ENCODE results near the gene ABCB4.
"Not testable (repeated sequence)": the region's sequence is repeated elsewhere in the genome, so short reads cannot be mapped to it uniquely, and the experiment has no call there.

ABCB4 gene

GRCh38 chr7:87474533-87475358 lies 734 bp downstream of the ABCB4 start:
- no peak for DNase-seq

DNA sequence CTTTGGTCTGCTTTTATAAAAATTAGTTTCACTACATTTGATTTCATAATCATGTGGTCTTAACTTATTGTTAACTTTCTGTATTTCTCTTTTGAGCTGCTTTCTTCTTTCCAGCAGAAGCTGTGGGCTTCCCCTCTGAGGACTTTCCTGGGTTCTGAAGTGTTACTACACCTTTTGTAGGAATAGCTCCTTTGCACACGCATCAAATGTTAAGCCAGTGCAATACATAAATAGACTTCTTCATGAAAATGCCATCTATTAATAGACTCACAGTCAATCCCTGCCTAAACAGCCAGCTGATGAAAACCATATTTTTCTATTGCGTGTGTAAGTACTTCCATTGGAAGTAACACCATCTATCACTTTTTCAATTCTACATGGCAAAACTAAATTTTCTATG lies 1.5 kb downstream of the ABCB4 start:
- DNase-seq: no peak

- DNase-seq: no peak
Measured at GRCh38 chr7:87473192-87473591, 2.3 kb downstream of the ABCB4 start.

DNA sequence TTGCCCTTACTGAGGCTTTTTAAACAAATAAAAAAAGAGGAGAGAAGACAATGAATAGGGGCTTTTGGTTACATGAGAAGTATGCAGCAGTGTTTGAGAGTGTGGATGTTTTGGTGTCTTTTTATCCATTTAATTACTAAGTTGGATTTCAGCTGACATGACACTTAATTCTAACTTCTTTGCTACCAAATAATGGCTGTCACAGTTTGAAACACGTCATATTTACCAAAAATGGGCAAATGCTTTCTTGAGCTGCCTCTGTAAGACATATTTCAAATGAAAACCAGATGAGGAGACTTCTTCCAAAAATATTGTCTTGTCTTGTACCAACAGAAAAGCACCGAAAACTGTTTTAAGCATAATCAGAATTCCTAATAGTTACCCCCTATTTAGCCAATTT lies 4.0 kb downstream of the ABCB4 start:
- no peak for DNase-seq

DNA sequence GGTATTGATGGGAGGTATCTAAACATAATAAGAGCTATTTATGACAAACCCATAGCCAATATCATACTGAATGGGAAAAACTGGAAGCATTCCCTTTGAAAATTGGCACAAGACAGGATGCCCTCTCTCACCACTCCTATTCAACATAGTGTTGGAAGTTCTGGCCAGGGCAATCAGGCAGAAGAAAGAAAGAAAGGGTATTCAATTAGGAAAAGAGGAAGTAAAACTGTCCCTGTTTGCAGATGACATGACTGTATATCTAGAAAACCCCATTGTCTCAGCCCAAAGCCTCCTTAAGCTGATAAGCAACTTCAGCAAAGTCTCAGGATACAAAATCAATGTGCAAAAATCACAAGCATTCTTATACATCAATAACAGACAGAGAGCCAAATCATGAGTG lies 6.3 kb downstream of the ABCB4 start:
- not testable (repeated sequence) for DNase-seq

GRCh38 chr7:87465534-87465880 lies 10.0 kb downstream of the ABCB4 start:
- DNase-seq: not testable (repeated sequence)

GRCh38 chr7:87464830-87465533 lies 10.5 kb downstream of the ABCB4 start:
- DNase-seq: not testable (repeated sequence)

DNA sequence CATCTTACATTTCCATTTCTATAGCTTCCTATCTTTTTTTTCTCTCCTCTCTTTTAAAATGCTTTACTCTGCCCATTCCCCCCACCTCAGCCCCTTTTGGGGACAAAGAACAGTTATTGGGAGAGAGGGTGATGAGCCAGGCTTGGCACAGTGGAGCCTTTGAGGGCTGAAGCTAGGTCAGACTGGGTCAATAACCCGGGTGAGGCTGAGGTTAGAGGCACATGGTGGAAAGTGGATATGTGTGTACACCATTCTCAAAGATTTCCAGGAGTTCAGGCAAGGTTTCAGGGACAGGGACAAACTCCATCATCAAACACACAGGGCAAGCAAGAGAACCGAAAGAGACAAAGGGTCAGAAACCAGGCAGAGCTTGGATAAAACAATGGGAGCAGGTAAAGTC lies 11.5 kb downstream of the ABCB4 start:
- no peak for DNase-seq

- not testable (repeated sequence) for DNase-seq
Measured at GRCh38 chr7:87460444-87460843, 15.0 kb downstream of the ABCB4 start.

- DNase-seq: no peak
Measured at GRCh38 chr7:87459941-87460340, 15.5 kb downstream of the ABCB4 start.

- DNase-seq: no peak
Measured at GRCh38 chr7:87458148-87458547, 17.3 kb downstream of the ABCB4 start.

DNA sequence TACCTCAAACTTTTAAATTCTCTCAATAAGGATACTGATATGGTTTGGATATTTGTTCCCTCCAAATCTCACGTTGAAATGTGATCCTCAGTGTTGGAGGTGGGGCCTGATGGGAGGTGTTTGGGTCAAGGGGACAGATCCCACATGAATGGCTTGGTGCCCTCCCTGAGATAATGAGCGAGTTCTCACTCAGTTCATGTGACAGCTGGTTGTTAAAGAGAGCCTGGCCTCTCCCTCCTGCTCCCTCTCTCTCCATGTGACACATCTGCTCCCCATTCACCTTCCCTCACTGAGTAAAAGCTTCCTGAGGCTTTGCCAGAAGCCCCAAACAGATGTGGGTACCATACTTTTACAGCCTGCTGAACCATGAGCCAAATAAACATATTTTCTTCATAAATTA lies 19.2 kb downstream of the ABCB4 start:
- no peak for DNase-seq

- no peak for DNase-seq
Measured at GRCh38 chr7:87452279-87452678, 23.2 kb downstream of the ABCB4 start.

DNA sequence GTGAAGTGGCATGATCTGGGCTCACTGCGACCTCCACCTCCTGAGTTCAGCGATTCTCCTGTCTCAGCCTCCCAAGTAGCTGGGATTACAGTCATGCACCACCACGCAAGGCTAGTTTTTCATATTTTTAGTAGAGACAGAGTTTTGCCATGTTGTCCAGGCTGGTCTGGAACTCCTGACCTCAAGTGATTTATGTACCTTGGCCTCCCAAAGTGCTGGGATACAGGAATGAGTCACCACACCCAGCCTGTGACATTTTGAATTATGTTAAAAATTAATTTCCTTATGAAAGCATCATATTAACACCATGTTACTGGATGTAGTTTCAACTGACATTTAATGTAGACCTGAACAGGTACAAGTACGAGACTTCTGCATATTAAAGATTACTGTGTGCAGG lies 24.3 kb downstream of the ABCB4 start:
- no peak for DNase-seq

DNA sequence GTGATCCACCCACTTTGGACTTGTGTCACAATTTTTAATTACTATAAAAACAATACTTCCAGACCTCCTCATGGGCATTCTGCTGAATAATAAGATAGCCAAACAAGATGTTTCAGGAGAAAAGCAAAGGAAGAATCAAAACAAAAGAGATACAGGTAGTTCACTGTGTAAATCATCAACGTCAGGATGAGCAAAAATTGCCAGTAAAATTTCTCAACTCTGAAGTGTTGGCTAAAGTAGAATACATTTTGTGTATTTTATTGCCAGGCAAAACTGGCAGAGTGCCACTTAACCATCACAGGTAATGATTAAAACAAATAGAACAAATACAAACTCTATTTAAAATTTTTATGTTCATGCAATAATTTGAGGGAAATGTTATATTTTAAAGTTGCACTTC lies 24.8 kb downstream of the ABCB4 start:
- no peak for DNase-seq

DNA sequence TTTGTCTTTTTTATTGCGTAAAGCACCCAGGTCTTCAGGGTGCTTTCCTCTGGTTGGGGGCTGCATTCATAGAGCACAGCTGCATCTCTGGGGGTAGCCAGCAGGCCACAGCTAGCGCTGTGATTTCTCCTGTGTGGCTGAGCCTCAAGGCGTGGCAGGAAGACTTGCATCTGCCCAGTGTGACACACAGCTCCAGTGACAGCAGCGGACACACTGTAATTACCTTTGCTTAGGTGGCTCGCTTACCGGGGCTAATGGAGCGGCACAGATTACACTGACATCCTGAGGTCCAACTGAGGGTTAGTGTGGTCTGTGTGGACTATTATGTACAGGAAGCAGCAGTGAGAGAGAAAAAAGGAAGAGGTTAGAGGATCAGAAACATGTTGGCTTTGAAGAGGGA lies 27.1 kb downstream of the ABCB4 start:
- DNase-seq: no peak

DNA sequence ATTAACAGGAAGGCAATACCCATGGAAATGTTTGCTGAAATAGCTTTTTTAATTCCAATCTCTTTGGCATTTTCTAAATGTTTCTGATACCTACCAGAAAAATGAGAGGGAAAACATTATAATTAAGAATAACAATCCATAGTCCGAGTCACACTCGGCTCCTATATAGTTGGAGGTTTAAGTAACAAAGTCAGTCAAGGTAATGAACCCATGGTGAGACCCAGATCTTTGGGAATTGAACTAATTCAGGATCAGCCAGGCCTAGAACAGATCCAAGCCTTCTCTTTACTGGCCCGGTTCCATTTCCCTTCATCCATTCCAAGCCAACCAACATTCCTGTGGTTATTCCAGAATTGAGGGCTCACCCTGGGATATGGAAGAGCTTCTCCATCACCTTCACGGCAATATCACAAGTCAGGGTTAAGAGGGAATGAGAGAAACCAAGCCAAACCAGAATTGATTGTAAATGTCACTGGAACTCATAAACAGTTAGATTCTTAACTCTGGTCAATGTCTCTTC lies 28.3 kb downstream of the ABCB4 start:
- DNase-seq: no peak

DNA sequence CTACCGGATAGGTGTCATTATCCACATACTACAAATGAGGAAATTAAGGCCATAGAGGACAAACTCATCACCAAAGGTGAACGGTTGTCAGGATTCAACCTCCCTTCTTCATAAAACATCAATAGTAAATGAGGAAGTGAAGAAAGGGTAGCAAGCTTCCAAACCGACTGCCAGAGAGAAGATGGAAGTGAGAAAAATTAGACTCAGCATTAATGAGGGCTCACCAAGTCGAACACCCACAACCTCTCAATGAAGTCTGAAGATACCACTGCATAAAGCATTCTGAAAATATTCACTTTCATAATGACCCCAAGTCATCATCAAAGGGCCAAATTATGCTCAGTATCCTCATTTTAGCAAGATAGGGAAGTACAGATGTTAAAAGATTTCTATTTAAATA lies 29.6 kb downstream of the ABCB4 start:
- no peak for DNase-seq

GRCh38 chr7:87435546-87435945 lies 39.9 kb downstream of the ABCB4 start:
- DNase-seq: no peak

DNA sequence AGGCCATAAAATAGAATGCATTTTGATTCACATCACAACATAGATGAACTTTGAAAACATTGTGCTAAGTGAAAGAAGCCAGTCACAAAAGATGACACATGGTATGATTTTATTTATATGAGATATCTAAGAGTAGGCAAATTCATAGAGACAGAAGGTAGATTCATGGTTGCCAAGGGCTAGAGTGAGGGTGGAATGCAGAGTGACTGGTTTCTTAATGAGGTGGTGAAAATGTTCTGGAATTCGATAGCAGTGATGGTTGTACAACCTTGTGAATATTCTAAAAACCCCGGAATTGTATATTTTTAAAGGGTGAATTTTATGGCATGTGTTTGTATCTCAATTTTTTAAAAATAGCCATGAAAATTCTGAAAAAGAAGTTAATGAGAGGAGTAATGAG lies 42.9 kb downstream of the ABCB4 start:
- no peak for DNase-seq

GRCh38 chr7:87427288-87427687 lies 48.2 kb downstream of the ABCB4 start:
- no peak for DNase-seq

GRCh38 chr7:87426160-87426559 lies 49.3 kb downstream of the ABCB4 start:
- DNase-seq: no peak

DNA sequence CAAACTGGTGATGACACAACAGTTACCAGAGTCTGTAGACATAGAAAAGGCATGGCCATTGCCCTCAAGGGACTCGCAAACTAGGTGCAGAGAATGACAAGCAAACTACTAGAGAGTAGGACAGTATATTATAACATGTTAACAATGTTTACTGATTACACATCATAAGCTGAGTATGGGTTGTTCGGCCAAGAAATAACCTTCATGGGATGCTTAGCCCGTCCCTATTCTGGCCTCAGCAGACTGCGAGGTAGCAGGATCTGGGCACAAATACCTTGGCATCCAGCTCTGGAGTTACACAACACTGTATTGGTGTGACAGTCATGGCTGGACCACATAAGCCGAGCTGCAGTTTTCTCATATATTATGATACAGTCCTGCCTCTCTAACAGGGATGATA lies 51.4 kb downstream of the ABCB4 start:
- no peak for DNase-seq

GRCh38 chr7:87420173-87420572 lies 55.3 kb downstream of the ABCB4 start:
- DNase-seq: no peak
